A549 treated with Hydrocortisone at 1 μM for 4 hours (cell line): Measurements from ENCODE around the gene B3GAT2. TPM values are rescaled to one million over a fixed set of nuclear protein-coding genes. Genes with fewer than 3 reads are reported as not detected.

Source experiments
- total RNA-seq: library from RNA; stranded (reverse); fragments of 200-300 nt; extraction: Qiagen RNA extraction; gene quantifications from 5 replicates; pipeline ENCODE4 v1.2.3, GENCODE V29; 2022

The B3GAT2 gene, protein sequence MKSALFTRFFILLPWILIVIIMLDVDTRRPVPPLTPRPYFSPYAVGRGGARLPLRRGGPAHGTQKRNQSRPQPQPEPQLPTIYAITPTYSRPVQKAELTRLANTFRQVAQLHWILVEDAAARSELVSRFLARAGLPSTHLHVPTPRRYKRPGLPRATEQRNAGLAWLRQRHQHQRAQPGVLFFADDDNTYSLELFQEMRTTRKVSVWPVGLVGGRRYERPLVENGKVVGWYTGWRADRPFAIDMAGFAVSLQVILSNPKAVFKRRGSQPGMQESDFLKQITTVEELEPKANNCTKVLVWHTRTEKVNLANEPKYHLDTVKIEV
- total RNA-seq = 0.02 to 0.06 TPM (median 0.03 TPM) in 4 of 5 replicates, not detected in the other

DNA sequence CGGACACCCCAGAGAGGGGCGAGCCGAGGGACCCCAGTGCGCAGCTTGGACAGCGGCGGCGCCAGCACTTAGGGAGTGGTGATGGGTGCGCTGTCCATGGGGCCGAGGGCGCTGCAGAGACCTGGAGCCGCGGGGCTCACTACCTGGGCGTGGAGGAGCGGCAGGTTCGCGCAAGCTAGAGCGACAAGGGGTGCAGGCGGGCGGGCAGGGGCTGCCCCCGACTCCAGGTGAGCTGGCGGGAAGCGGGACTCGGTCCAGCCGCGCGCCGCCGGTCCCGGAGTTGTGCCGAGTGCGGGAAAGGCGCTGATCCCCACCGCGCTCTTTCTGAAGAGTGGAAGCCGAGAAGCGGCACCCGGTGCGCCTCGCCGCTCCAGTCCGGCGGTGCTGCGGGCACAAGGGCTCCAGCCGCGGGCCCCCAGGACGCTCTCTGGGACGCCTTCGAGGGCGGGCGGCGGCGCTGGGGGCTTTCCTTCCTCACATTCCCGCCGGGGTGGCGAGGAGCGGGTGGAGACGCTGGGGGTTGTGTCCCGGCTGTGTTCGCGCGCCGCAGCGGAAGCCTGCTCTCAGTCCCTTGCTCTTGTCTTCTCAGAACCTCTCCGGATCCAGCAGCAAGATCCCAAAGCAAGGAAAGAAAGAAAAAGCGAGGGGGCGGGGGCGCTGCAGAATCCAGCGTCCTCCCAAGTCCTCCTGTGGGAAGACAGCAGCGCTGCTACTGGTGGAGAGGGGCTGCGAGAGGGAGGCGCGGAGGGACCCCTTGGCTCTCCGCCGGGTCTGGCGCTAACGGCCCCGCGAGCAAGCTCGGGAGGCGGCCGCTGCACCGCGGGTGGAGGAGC, at the start of gene B3GAT2:
TSS of gene B3GAT2 (minus strand) at position 610 of the 833 bp plus-strand sequence. CDS start 631 bp downstream, outside the sequence.

